ENCODE results near the gene SUFU. TPM values are rescaled to one million over a fixed set of nuclear protein-coding genes. Genes with fewer than 3 reads are reported as not detected.

The SUFU gene
- total and polyA plus RNA-seq, 2 experiments from 2014 or later = 2.8 to 5.6 TPM

GRCh38 chr10:102679596-102679995 lies 175.8 kb downstream of the SUFU start (continued):
- no peak for TF ChIP-seq REST (IDR thresholded peaks at IDR 0.05; ENCODE audit: unreplicated experiment)

GRCh38 chr10:102681696-102682095 lies 177.9 kb downstream of the SUFU start:
- no peak for ATAC-seq
- peaks cover 29% of the 10 kb centered on the region for H3K4me1 Mint-ChIP-seq
- no peak for TF ChIP-seq REST (IDR thresholded peaks at IDR 0.05; ENCODE audit: unreplicated experiment)
- TF ChIP-seq EZH2phosphoT487 (IDR thresholded peaks at IDR 0.05; ENCODE audit: unreplicated experiment) = no peak
- TF ChIP-seq CREB1 (CRISPR knock-in tag; IDR thresholded peaks at IDR 0.05; ENCODE audit: low read depth) = no peak
- TF ChIP-seq, protein P1, sequence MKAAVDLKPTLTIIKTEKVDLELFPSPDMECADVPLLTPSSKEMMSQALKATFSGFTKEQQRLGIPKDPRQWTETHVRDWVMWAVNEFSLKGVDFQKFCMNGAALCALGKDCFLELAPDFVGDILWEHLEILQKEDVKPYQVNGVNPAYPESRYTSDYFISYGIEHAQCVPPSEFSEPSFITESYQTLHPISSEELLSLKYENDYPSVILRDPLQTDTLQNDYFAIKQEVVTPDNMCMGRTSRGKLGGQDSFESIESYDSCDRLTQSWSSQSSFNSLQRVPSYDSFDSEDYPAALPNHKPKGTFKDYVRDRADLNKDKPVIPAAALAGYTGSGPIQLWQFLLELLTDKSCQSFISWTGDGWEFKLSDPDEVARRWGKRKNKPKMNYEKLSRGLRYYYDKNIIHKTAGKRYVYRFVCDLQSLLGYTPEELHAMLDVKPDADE (IDR thresholded peaks at IDR 0.05) = no peak
- TF ChIP-seq STAT1 (IDR thresholded peaks at IDR 0.05; ENCODE audit: unreplicated experiment) = no peak
- no peak for TF ChIP-seq ZNF114 (CRISPR knock-in tag; IDR thresholded peaks at IDR 0.05)
- TF ChIP-seq POLR2AphosphoS5 (IDR thresholded peaks at IDR 0.05; ENCODE audit: low read depth) = no peak
- TF ChIP-seq ZNF462 (CRISPR knock-in tag; IDR thresholded peaks at IDR 0.05) = no peak
- no peak for TF ChIP-seq EZH2 (IDR thresholded peaks at IDR 0.05; ENCODE audit: low read depth, unreplicated experiment)
- TF ChIP-seq NANOG (IDR thresholded peaks at IDR 0.05; ENCODE audit: borderline replicate concordance) = no peak
- TF ChIP-seq ZNF331 (CRISPR knock-in tag; IDR thresholded peaks at IDR 0.05; ENCODE audit: low read depth) = no peak

More at GRCh38 chr10:102681696-102682095, 177.9 kb downstream of the SUFU start:
- no peak for DNase-seq (ENCODE audit: low spot score)
- Histone ChIP-seq H2AFZ (no peak overlapping the region), H3K4me1 (ENCODE audit: insufficient read depth) (peaks cover 20% of the 10 kb centered on the region), H3K27ac (ENCODE audit: low read depth) (no peak overlapping the region), H3K36me3 (ENCODE audit: insufficient read depth) (no peaks in the 10 kb centered on the region), H3F3A (replicated peaks; ENCODE audit: low read depth) (0 out of 2 replicates have a peak, but pooled peaks cover 7% of the 10 kb centered on the region), H3K27me3 (ENCODE audit: insufficient read depth) (no peaks in the 10 kb centered on the region), H3K9me2 (ENCODE audit: insufficient read depth) (no peaks in the 10 kb centered on the region), H3K79me2 (replicated peaks; ENCODE audit: insufficient read depth) (no peaks in the 10 kb centered on the region), H3K4me2 (no peak overlapping the region), H4K20me1 (replicated peaks; ENCODE audit: insufficient read depth) (no peaks in the 10 kb centered on the region; the same call in 1 of the 2 replicates), H3K4me3 (no peak overlapping the region)
- Mint-ChIP-seq H3K36me3 (ENCODE audit: low read depth) (peaks cover 30% of the 10 kb centered on the region), H3K9me3 (no peaks in the 10 kb centered on the region), H3K4me3 (no peak overlapping the region), H3K27me3 (ENCODE audit: insufficient read depth, low read depth, poor library complexity) (peaks cover 8% of the 10 kb centered on the region), H3K27ac (no peak overlapping the region)
